ENCODE results near the gene CACNA2D3. TPM values are rescaled to one million over a fixed set of nuclear protein-coding genes. Genes with fewer than 3 reads are reported as not detected.

CACNA2D3 gene
- total and polyA plus RNA-seq, 7 donors = 2.7 to 13.5 (median 9.0) TPM

- 60 to 62% (median 61%) methylated on average over 4 of the region's 4 CpGs for WGBS, 3 donors
- intact Hi-C loops (cut with DNase I) = no loop called here
- no peak for ATAC-seq
Observed at GRCh38 chr3:54083921-54084320, 38.4 kb upstream of the CACNA2D3 start.

DNA sequence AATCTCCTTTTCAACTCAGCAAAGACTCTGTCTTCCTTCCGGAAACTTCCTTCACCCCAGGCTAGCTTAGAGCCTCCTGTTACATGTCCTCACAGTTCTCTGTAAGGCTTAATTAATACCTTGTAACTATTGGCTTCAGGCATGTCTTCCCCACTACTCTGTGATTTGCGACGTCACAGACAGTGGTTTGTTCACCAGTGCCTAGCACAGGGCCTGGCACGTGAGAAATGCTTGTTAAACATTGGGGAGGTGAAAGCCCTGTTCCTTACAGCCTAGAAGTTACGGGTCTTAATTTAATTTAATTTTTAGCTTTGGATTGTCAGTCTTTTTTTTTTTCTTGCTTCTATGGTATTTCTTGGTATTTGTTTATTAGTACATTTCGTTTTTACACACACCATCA is 36.4 kb upstream of the CACNA2D3 start:
- Histone ChIP-seq H3K27me3 (ENCODE audit: insufficient read depth in 3 of 3, low read length in 2 of 3) (peaks cover 0 to 22% (median 3%) of the 10 kb centered on the region in 3 donors), H3K4me1 (peaks cover 4% of the 10 kb centered on the region), H3K27ac (no peak overlapping the region), H3K9me3 (no peaks in the 10 kb centered on the region), H3K4me3 (no peak overlapping the region), H3K36me3 (ENCODE audit: insufficient read depth in 1 of 2, low read depth in 1 of 2) (no peaks in the 10 kb centered on the region)
- intact Hi-C loops (cut with DNase I) = no loop called here
- DNase-seq (no peak), ATAC-seq (no peak)
- 71 to 80% (median 78%) methylated on average over 6 of the region's 6 CpGs for WGBS, 3 donors
- TF ChIP-seq, protein P1, sequence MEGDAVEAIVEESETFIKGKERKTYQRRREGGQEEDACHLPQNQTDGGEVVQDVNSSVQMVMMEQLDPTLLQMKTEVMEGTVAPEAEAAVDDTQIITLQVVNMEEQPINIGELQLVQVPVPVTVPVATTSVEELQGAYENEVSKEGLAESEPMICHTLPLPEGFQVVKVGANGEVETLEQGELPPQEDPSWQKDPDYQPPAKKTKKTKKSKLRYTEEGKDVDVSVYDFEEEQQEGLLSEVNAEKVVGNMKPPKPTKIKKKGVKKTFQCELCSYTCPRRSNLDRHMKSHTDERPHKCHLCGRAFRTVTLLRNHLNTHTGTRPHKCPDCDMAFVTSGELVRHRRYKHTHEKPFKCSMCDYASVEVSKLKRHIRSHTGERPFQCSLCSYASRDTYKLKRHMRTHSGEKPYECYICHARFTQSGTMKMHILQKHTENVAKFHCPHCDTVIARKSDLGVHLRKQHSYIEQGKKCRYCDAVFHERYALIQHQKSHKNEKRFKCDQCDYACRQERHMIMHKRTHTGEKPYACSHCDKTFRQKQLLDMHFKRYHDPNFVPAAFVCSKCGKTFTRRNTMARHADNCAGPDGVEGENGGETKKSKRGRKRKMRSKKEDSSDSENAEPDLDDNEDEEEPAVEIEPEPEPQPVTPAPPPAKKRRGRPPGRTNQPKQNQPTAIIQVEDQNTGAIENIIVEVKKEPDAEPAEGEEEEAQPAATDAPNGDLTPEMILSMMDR (IDR thresholded peaks at IDR 0.05) = no peak

More at GRCh38 chr3:54083921-54084320, 38.4 kb upstream of the CACNA2D3 start:
- peaks cover 0 to 26% (median 3%) of the 10 kb centered on the region in 3 donors for H3K27me3 ChIP-seq (ENCODE audit: insufficient read depth in 3 of 3, low read length in 2 of 3)
- no peaks in the 10 kb centered on the region for H3K36me3 ChIP-seq (ENCODE audit: insufficient read depth in 1 of 2, low read depth in 1 of 2)
- TF ChIP-seq, protein P1 (IDR thresholded peaks at IDR 0.05) = no peak
- DNase-seq = no peak
- H3K27ac ChIP-seq = no peak overlapping the region
- no peak overlapping the region for H3K4me3 ChIP-seq
- H3K4me1 ChIP-seq = peaks cover 4% of the 10 kb centered on the region
- no peaks in the 10 kb centered on the region for H3K9me3 ChIP-seq

GRCh38 chr3:54086652-54087405 is 35.5 kb upstream of the CACNA2D3 start:
- 87 to 95% (median 88%) methylated on average over 8 of the region's 8 CpGs for WGBS, 3 donors
- intact Hi-C loops (cut with DNase I) = no loop called here
- no peak overlapping the region for H3K27ac ChIP-seq
- peaks cover 4% of the 10 kb centered on the region for H3K4me1 ChIP-seq
- DNase-seq (no peak), ATAC-seq (no peak)
- H3K27me3 ChIP-seq (ENCODE audit: insufficient read depth in 3 of 3, low read length in 2 of 3) = peaks cover 0 to 22% (median 3%) of the 10 kb centered on the region in 3 donors
- H3K9me3 ChIP-seq = no peaks in the 10 kb centered on the region
- H3K4me3 ChIP-seq = no peak overlapping the region
- H3K36me3 ChIP-seq (ENCODE audit: insufficient read depth in 1 of 2, low read depth in 1 of 2) = no peaks in the 10 kb centered on the region
- TF ChIP-seq, protein P1 (IDR thresholded peaks at IDR 0.05) = no peak

DNA sequence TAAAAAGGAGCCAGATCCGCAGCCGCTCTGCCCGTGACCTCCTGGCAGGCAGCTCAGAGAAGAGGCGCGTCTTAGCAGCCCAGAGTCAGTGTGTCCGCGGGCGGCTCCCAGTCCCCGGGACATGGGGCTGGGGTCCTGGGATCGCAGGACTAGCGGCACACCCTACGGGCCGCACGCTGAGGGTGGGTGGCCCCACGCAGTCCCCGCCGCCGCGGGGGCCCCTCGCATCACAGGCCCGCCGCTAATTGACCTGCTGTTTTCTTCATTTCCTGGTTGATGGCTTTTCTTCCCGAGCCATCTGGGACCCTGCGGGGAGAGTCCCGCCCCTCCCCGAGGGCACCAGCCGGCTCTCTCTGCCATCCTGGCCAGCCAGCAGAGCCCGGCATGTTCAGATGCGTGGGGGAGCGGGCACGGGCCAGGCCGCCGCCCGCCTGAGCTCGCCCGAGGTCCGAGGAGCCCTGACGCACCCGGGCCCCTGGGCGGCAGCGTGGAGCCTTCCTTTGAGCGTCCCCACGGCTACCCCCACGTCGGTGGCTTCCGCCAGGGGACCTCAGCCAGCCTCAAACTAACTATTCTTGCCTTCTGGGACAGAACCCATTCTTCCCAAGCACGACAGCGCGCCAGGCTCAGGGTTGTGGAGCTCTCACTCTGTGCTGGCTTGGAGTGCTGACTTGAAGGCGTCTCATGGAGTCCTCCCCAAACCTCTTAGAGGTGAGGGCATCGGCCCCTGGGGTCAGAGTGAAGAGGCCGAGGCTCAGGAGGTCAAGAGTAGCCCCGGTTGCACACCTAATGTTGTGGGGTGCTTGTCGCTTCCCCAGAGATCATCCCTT is 34.6 kb upstream of the CACNA2D3 start:
- DNase-seq = peak in 1 of 2 donors; percentile 54
- H3K27me3 ChIP-seq (ENCODE audit: insufficient read depth in 3 of 3, low read length in 2 of 3) = peaks cover 0 to 22% (median 3%) of the 10 kb centered on the region in 3 donors
- peaks cover 4% of the 10 kb centered on the region for H3K4me1 ChIP-seq
- TF ChIP-seq, protein P1 (IDR thresholded peaks at IDR 0.05) = no peak
- no peaks in the 10 kb centered on the region for H3K9me3 ChIP-seq
- ATAC-seq = peak in 3 of 4 donors; percentile 44 to 72 (median 60)
- H3K4me3 ChIP-seq = peak overlapping the region; percentile 52
- H3K36me3 ChIP-seq (ENCODE audit: insufficient read depth in 1 of 2, low read depth in 1 of 2) = no peaks in the 10 kb centered on the region
- H3K27ac ChIP-seq = no peak overlapping the region
- WGBS, 3 donors = 16 to 17% (median 17%) methylated on average over 52 to 54 of the region's 54 CpGs
- intact Hi-C loops (cut with DNase I) = no loop called here

Measured in psoas muscle (tissue), 8 donors.